OCI-M2 (cell line): ENCODE data around the gene OR5W2.
A peak's percentile ranks its signal among the peaks of the same experiment; 100 is the strongest.
"Not testable (repeated sequence)": the region's sequence is repeated elsewhere in the genome, so short reads cannot be mapped to it uniquely, and the experiment has no call there.

Experiments
- DNase-seq: peaks from one replicate; lab custom pipeline; 2025; ENCODE audit not compliant: unreplicated experiment; lab: John Stamatoyannopoulos, UW

The OR5W2 gene

GRCh38 chr11:55914482-55914881, at the start of gene OR5W2:
Gene OR5W2 (minus strand): TSS chr11:55914582. CDS start chr11:55914582, 0 bp downstream.
- no peak for DNase-seq

GRCh38 chr11:55956521-55956920, 42.1 kb upstream of the OR5W2 start:
- DNase-seq: no peak

GRCh38 chr11:55949330-55949729, 34.9 kb upstream of the OR5W2 start:
- DNase-seq: no peak

DNA sequence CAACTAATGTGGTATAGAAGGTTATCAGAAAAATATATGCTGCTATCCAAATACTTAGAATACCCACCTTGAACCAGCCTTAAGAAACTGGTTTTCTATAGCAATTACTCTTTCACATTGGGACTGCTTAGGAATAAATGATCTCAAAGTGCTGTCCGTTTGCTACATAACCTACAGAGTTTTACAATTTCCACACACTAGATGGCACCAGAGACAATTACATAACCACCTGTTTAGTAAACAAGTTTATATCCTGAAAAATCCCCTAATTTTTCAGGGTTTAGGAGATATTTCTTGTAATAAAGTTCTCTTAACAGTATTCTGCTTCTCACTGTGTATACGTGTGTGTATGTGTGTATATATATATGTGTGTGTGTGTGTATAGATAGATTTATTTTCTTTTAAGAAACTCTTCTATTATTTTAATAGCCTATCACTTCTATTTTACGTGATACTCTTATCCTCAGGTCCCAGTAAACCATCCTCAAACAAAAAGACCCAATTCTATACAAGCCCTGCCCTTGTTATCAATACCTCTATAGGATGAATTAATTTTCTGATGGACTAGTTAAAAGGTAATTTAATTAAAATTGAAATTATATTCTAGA, 28.5 kb upstream of the OR5W2 start:
- peak; percentile 22 for DNase-seq

DNA sequence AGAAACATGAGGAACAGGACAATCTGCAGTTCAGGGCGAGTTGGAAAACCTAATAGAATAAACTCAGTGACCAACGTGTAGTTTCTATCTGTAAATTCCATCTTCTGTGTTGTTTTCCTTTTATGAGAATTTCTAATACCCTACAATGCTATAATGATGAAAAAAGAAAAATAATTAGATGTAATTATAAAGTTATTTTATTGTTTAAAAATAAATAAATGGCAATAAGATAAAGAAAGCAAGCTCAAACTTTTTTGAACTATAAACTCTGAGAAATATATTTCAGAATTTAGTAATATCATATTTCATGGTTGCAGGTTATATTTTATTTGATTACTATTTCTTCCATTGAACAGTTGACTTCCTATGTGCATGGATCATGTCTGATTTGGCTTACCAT, 21.9 kb upstream of the OR5W2 start, which contains the start of gene OR5I1:
OR5I1 (minus strand) TSS at position 101 of the 400 bp plus-strand sequence; CDS start at position 101, 0 bp downstream.
- no peak for DNase-seq

GRCh38 chr11:55920537-55920936, 6.2 kb upstream of the OR5W2 start:
- no peak for DNase-seq

DNA sequence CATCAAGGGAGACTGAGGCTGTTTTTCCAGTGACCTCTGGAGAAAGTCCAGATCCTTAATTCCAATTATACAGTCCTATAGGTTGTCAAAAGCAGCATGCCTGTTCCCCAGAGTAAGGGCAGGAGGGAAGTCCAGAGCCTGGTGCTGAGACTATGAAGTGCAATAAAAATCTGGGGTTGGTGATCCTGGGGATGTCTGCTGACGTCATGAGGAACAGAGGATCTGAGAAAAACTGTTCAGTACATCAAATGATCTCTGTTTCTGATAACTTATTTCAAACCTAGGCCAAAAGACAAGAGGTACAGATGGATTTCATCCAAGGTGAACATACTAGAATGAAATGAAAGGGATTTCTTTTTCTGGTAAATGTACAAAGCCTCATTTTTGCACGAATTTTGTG, 12.1 kb downstream of the OR5W2 start:
- no peak for DNase-seq

- DNase-seq: no peak
Measured at GRCh38 chr11:55895216-55895615, 19.2 kb downstream of the OR5W2 start.

- not testable (repeated sequence) for DNase-seq
Measured at GRCh38 chr11:55885481-55885880, 28.9 kb downstream of the OR5W2 start.

DNA sequence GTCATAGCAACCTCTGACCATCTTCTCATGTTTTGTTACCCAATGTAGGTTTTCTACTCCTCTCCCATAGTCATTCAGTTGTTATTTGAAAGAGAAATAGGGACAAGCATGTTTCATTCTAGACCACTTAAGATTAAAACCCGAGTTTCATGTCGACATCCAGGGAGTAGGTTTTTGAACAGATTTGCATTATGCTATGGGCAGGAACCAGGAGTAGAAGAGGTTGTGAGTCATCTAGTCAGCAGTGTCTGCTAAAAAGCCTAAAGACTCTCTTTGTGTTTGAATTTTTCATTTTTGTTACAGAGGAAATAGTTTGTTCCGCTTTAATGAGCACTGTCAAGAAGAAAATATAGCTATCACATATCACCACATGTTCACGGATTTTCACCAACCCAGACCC, 29.4 kb downstream of the OR5W2 start:
- DNase-seq: not testable (repeated sequence)

- not testable (repeated sequence) for DNase-seq
Measured at GRCh38 chr11:55882997-55883396, 31.4 kb downstream of the OR5W2 start, which contains the start of gene TRIM51. Gene TRIM51 (plus strand): TSS chr11:55883297. CDS start chr11:55885429, 2,132 bp downstream.

DNA sequence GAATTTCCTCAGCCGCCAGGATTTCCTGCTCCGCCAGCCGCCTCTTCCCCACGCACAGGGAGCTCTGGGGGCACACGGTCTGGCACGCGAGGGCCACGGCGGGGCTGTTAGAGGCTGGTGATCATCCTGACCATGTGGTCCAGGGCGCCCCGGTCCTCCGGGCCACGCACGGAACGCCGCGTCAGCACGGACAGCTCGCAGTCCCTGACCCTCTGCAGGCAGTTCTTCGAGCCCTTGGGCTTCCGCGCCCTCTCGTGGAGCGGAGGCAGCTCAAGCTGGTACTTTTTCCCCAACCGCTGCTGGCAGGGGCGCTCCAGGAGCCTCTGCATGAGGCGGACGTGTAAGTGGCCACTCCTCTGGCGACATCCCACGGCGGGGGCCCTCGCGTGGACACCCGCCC, 41.2 kb downstream of the OR5W2 start:
- not testable (repeated sequence) for DNase-seq

GRCh38 chr11:55872731-55873130, 41.7 kb downstream of the OR5W2 start:
- DNase-seq: not testable (repeated sequence)

- not testable (repeated sequence) for DNase-seq
Measured at GRCh38 chr11:55867354-55867753, 47.0 kb downstream of the OR5W2 start.
